Tibial artery (tissue), 4 donors: ENCODE results near the gene PIAS1.
"Not testable (repeated sequence)": the region's sequence is repeated elsewhere in the genome, so short reads cannot be mapped to it uniquely, and the experiment has no call there.

Source experiments
- DNase-seq, 2 donors: peaks; one replicate each; pipeline ENCODE4 v3.0.0-alpha.2; 2019
- H3K27ac ChIP-seq, 2 donors: fragments of 200-600 bp; sonication (generic) in 1 of 2; 1 replicate in 1 of 2; 2 replicates in 1 of 2; pipeline ENCODE4 v1.5.1; 2018 to 2019; ENCODE audit warnings: mild to moderate bottlenecking in 1 of 2
- H3K27me3 ChIP-seq, 2 donors: fragments of 200-600 bp; sonication (generic) in 1 of 2; one replicate each; pipeline versions ENCODE4 v1.5.1 to v1.6.0; 2016 to 2019
- H3K36me3 ChIP-seq, 3 donors: fragments of 200-600 bp; sonication (generic) in 2 of 3; one replicate each; pipeline ENCODE4 v1.5.1; 2016 to 2019; ENCODE audit warnings: mild to moderate bottlenecking in 2 of 3
- H3K4me1 ChIP-seq, 4 donors: fragments of 200-600 bp; sonication (generic) in 2 of 4; 1 replicate in 3 of 4; 2 replicates in 1 of 4; pipeline ENCODE4 v1.5.1; 2016 to 2019
- H3K4me3 ChIP-seq, 2 donors: fragments of 200-600 bp; sonication (generic) in 1 of 2; 1 replicate in 1 of 2; 2 replicates in 1 of 2; pipeline ENCODE4 v1.5.1; 2018 to 2019; ENCODE audit warnings: mild to moderate bottlenecking in 2 of 2
- H3K9me3 ChIP-seq, 3 donors: fragments of 200-600 bp; sonication (generic) in 1 of 3; one replicate each; pipeline ENCODE4 v1.5.1; 2016 to 2019
- intact Hi-C: fragments of 100-400 bp; cut with DNase I; formaldehyde crosslinking; loops from one replicate; pipeline ENCODE4 v1.15.0; 2023; ENCODE audit warnings: low total_unique reads
- TF ChIP-seq, protein P1 (sequence below), 2 experiments: fragments of 200-600 bp in 1 of 2; fragments of 450-650 bp in 1 of 2; IDR thresholded peaks; one replicate each; pipeline ENCODE4 v1.5.1; 2017 to 2019; ENCODE audit warnings: antibody characterized with exemption in 2 of 2, mild to moderate bottlenecking in 1 of 2, moderate library complexity in 1 of 2

PIAS1 gene

DNA sequence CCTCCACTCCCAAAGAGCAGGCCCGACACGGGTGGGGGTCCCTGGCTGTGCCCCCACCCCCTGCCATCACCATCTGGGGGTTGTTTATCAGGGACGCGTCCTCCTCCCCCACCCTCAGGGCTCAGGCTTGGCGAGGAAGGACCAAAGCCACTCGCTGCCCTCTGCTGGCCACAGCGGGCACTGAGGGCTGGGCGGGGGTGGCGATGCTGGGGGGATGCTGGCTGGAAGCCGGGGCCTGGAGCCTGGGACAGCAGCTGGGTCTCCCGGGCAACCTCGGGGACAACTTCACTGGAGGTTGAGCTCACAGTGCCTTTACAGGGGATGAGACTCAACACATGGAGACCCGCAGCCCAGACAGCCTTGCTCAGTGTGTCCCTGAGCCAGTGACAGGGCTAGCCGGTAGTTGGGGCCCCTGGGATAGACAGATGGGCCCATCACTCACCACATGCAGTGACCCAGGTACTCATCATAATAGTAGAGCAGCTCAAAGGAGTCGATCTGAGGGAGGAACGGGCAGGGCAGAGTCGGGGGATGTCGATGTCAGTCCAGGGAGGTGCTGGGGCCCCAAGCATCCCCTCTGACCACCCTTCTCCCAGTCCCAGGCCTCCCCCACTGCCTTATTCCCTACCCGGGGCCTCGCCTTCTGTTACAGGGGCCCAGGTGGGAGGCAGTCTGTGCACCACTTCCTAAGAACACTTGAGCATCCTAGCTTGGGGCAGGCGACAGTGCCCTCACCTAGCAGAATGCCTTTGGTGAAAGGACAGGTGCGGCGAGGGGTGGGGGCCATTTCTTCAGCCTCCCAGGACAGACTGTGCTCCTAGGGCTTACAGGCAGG lies 156.9 kb downstream of the PIAS1 start:
- no peak overlapping the region for H3K27ac ChIP-seq
- peak; percentile 45 to 76 for DNase-seq
- TF ChIP-seq, protein P1, sequence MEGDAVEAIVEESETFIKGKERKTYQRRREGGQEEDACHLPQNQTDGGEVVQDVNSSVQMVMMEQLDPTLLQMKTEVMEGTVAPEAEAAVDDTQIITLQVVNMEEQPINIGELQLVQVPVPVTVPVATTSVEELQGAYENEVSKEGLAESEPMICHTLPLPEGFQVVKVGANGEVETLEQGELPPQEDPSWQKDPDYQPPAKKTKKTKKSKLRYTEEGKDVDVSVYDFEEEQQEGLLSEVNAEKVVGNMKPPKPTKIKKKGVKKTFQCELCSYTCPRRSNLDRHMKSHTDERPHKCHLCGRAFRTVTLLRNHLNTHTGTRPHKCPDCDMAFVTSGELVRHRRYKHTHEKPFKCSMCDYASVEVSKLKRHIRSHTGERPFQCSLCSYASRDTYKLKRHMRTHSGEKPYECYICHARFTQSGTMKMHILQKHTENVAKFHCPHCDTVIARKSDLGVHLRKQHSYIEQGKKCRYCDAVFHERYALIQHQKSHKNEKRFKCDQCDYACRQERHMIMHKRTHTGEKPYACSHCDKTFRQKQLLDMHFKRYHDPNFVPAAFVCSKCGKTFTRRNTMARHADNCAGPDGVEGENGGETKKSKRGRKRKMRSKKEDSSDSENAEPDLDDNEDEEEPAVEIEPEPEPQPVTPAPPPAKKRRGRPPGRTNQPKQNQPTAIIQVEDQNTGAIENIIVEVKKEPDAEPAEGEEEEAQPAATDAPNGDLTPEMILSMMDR (IDR thresholded peaks at IDR 0.05): peak; percentile 77 to 90
- H3K4me3 ChIP-seq: peak overlapping the region in 1 of 2 donors; percentile 18
- no peaks in the 10 kb centered on the region for H3K9me3 ChIP-seq
- no peaks in the 10 kb centered on the region for H3K27me3 ChIP-seq
- no peaks in the 10 kb centered on the region for H3K36me3 ChIP-seq
- peaks cover 0 to 10% (median 4%) of the 10 kb centered on the region in 4 donors for H3K4me1 ChIP-seq
- intact Hi-C loops: no loop called here

DNA sequence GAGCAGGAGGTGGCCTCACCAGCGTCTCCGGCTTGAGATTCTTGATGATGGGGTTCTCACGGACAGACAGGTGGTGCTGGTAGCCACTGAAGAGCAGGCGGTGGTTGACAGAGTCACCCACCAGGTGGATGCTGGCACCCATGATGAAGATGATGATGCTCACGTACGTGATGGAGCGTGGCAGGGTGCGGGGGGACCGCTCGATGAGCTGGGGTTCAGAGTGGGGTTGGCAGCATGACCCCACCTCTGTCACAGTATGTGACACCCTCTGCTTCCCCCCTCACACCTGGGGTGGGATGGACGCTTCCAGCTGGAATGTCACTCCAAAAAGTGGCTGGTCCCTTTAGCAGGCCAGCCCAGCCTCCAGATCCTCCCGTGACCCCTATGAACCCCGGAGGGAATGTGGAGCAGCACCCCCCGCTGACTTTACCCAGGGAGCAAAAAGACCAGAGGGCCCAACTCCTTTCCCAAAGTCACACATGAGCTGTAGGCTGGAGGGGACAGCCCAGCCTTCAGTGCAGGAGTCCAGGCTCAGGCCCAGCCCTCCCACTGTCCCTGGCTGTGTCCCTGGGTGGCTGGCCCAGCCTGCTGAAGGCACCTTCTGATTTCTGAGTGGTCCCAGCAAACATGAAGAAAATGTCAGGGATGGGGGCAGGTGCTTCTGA lies 157.7 kb downstream of the PIAS1 start:
- Histone ChIP-seq H3K4me1 (peaks cover 0 to 9% (median 4%) of the 10 kb centered on the region in 4 donors), H3K27ac (no peak overlapping the region), H3K36me3 (no peaks in the 10 kb centered on the region), H3K4me3 (no peak overlapping the region), H3K9me3 (no peaks in the 10 kb centered on the region), H3K27me3 (no peaks in the 10 kb centered on the region)
- TF ChIP-seq, protein P1 (IDR thresholded peaks at IDR 0.05): no peak
- peak; percentile 19 to 52 for DNase-seq
- intact Hi-C loops: no loop called here

DNA sequence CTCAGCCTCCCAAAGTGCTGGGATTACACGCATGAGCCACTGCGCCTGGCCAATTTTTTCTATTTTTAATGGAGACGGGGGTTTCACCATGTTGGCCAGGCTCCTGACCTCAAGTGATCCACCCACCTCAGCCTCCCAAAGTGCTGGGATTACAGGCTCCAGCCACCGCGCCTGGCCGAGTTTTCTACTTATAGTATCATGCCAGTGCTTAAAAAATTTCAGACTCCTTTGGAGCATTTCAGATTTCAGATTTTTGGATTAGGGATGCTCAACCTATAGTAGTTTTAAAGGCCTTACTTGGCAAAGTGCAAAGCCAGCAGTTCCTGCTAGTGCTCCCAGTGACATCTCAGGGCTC lies 159.4 kb downstream of the PIAS1 start:
- H3K27ac ChIP-seq, H3K4me1 ChIP-seq, H3K27me3 ChIP-seq, H3K9me3 ChIP-seq, H3K36me3 ChIP-seq, intact Hi-C loops, H3K4me3 ChIP-seq: not testable (repeated sequence)
- DNase-seq: peak in 1 of 2 donors; percentile 50

DNA sequence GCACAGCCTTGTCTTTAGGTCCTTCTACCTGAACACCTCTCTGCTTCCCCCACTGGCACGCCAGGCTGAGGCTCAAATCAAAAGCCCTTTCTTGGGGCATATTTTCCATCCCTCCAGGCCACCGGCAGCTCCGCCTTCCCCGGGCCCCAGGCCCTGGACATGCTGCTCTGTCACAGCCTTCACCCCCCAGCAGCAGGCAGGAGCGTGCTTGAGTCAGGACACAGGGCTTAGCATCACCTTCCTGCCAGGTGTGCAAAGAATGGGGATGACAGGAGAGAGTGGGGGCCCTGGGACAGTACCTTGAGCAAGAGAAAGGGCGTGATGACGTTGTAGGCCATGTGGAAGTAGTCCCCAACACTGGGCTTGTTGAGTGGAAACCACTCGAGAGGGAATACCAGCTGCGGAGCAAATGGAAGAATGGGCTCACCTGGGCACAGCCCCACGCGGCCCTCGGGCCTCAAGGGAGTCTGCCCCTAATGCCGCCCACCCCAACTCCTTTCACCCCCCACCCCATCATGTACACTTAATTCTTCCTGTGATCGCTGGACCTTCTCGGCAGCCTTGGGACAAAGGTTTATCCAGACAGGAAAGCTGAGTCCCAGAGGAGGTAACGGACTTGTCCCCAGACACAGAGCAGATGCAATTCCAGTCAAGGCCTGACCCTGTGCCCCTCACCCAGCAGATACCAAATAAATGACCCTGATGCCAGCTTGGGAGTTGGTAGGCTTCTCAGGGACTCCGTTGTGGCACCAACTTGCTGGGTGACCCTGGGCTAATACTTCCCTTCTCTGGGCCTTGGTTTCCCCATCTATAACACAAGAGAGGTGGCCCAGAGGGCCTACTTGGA lies 160.1 kb downstream of the PIAS1 start:
- intact Hi-C loops: no loop called here
- TF ChIP-seq, protein P1 (IDR thresholded peaks at IDR 0.05): no peak
- H3K4me1 ChIP-seq: peaks cover 0 to 9% (median 4%) of the 10 kb centered on the region in 4 donors
- no peak overlapping the region for H3K27ac ChIP-seq
- H3K9me3 ChIP-seq: no peaks in the 10 kb centered on the region
- H3K4me3 ChIP-seq: no peak overlapping the region
- H3K36me3 ChIP-seq: no peaks in the 10 kb centered on the region
- H3K27me3 ChIP-seq: no peaks in the 10 kb centered on the region
- DNase-seq: peak in 1 of 2 donors; percentile 54

DNA sequence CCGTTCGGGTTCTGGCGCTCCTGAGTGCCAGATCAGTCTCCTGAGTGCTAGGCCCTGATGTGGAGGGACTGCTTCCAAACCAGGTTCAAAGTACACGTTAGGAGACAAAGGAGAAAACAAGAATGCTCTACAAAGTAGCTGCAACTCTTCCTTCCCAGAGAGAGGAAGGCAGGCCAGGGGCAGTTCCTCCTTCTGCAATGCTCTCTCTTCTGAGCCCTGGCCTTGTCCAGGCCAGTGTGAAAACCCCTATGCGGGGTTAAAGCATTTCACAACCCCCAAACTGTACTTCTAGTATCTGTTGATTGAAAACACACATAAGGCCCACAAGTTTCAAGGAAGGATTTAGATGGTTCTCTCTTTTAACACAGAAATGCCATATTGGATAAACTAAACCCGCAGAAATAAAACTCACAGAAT lies 160.7 kb downstream of the PIAS1 start:
- peak in 1 of 2 donors; percentile 53 for DNase-seq
- no peaks in the 10 kb centered on the region for H3K27me3 ChIP-seq
- no peaks in the 10 kb centered on the region for H3K36me3 ChIP-seq
- intact Hi-C loops: no loop called here
- H3K27ac ChIP-seq: no peak overlapping the region
- TF ChIP-seq, protein P1 (IDR thresholded peaks at IDR 0.05): no peak
- H3K4me1 ChIP-seq: peaks cover 0 to 9% (median 4%) of the 10 kb centered on the region in 4 donors
- no peaks in the 10 kb centered on the region for H3K9me3 ChIP-seq
- no peak overlapping the region for H3K4me3 ChIP-seq
